NOMO-1 (cell line): ENCODE results near the gene TCF12.
A peak's percentile ranks its signal among the peaks of the same experiment; 100 is the strongest.

ENCODE experiments used
- DNase-seq, 2 experiments: peaks; one replicate each; lab custom pipeline; 2025; ENCODE audit not compliant: unreplicated experiment in 2 of 2; lab: John Stamatoyannopoulos, UW

TCF12 gene

DNA sequence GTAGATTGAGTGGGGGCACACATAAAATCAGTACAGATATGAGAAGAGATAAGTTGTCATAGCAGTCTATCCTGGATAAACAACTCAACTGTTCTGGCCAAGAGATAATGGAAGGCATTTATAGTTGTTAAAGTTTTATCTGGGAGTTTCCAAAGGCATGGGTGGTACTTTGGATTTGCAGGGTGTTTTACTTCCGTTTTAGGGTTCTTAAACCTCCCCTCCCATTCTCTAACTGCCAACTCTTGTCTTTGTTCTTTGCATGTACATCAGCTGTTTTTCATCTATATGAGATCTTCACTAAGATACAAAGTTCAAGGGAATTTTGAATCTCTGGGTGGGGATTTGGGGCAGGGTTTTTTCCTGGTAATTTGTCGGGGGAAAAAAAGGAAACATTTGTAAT lies 283.1 kb downstream of the TCF12 start:
- DNase-seq: no peak

GRCh38 chr15:57203906-57204305 lies 285.5 kb downstream of the TCF12 start:
- no peak for DNase-seq

- no peak for DNase-seq
These were observed 286.8 kb downstream of the TCF12 start for GRCh38 chr15:57205027-57205855.

DNA sequence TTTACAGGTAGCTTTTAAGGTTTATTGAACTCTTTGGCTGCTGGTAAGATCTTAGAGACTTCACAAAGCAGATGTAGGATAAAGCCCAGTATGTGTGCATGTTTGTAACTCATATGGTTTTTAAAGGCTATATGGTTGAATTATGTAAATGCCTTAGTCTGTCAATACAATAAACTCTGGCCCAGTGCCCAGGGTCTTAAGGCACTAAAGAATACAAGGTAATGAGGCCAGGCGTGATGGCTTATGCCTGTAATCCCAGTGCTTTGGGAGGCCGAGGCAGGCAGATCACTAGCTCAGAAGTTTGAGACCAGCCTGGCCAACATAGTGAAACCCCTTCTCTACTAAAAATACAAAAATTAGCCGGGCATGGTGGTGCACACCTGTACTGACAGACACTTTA lies 287.6 kb downstream of the TCF12 start:
- no peak for DNase-seq

- peak; percentile 21 to 66 for DNase-seq
These were observed 295.4 kb downstream of the TCF12 start for GRCh38 chr15:57213862-57214261.

- no peak for DNase-seq
These were observed 296.9 kb downstream of the TCF12 start for GRCh38 chr15:57215326-57215725.

DNA sequence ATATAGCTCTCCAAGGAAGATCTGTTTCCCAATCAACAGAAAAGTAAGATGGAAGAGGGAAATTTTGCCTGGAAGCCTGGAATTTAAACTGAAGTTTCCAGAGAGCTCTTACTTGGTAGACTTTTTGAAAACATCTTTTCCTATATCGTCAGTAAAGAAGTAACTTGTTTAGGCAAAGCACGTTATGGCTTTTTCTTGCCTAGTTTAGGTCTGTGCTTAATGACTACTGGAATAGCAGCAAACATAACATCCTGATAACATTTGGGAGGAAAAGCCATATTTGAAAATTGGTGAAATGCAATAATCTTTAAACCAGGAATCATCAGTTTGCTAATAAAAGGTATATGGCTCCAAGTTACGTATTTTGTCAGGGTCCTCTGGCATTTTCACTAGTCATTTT lies 297.4 kb downstream of the TCF12 start:
- DNase-seq: no peak

DNA sequence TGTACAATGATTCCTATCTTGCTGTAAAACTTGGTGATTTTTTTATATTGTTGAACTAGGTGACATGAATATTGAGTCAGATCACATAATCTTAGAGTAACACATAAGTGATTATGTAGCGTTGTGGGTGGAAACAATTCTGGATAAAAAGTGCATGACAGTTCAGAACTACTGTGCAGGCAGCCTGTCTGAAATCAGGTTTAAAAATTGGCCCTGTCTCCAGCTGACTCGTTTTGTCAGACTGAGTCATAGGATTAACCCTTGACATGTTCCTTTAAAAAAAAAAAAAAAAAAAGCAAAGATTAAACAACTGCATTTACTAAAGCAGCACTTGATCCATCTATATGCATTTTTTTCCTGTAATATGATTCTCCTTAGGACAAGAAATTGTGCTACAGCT lies 297.8 kb downstream of the TCF12 start:
- DNase-seq: no peak

DNA sequence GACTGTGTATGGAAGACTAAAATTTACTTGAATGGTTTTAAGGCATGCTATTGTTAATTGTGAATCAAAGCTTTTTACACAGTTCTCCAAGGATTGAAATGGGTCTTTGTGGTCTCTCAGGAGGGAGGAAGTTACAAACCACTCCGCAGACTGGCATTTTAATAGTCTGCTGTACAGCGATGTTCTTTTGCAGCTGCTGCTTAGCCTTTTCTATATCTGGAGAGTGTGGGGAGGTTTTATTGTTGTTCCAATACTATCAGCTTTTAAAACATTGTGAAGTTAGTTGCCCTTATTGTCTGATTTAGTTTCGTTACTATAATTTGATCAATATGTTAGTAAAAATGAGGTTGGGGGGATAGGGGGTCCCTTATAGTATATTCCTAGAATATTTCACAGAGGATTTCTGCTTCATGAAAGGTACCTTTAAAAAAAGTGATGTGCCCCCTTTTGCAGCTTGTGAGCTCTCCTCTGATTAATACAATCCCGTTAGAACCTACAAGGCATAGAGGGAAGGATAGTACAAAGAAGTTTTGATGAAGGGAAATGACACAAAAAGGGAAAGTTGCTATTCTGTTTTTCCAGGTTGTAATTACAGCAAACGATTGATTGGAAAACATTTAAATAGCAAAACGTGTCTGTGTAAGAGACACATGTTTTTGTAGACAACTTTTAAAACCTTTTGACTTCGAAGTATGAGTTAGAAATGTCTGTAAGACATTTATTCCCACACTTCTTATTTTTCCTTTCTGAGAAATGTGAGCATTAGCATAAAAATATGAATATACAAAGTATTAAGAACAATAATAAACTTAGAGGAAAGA lies 299.5 kb downstream of the TCF12 start:
- peak; percentile 41 to 62 for DNase-seq

- DNase-seq: peak; percentile 36 to 62
These were observed 300.6 kb downstream of the TCF12 start for GRCh38 chr15:57218826-57219576.

DNA sequence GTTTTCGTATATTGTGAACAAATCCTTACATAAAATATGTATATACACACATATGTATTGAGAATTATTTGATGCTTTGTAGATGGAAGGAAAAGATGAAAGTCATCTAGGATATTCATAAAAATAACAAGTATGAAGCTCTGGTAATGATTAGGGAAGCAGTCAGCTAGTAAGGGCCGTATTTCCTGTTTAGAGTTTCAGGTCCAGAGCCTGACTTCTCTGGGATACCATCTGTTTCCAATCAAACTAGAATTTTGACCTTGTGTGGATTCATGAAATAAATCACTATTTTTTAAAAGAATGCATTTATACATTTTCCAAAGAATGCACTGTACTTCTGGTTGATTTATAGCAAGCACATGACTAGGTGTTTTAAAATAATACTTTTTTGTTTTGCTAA lies 301.8 kb downstream of the TCF12 start:
- no peak for DNase-seq

GRCh38 chr15:57221134-57221533 lies 302.7 kb downstream of the TCF12 start:
- DNase-seq: no peak

DNA sequence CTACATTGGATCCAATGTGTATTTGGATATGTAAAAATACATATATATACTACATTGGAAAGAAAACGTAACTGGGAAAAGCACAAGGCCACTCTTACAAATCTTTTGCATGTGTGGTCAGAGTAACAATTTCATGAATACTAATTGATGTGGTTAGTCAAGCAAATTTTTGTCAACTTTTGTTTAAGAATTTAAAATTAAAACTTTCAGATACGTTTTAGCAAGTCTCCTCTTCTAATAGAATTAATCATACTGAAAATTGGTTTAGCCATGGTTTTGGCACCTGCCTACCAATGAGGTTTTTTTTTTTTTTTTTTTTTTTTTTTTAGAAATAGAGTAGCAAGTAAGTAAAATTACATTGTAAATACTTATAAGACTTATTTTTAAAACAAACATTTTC lies 304.9 kb downstream of the TCF12 start:
- no peak for DNase-seq

GRCh38 chr15:57223887-57224286 lies 305.4 kb downstream of the TCF12 start:
- no peak for DNase-seq

DNA sequence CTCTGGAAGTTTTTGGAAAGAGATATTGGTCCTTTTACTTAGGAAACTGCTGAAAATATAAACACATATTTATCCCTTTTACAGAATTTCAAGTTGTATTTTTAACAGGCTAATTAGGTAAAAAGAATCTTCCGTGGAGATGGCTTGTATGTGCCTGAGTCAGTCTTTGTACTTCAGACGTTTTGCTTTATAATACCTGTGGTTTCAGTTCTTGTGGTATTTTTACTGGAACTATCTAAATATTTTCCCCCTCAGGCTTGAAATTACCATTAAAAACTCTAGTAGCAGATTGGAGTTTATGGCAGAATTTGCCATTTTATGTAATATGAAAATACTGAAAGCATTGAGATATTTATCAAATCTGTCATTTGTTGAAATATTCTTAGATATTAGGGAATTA lies 306.2 kb downstream of the TCF12 start:
- peak in 1 of 2 experiments; percentile 28 for DNase-seq

GRCh38 chr15:57227166-57227565 lies 308.7 kb downstream of the TCF12 start:
- DNase-seq: no peak

- no peak for DNase-seq
These were observed 309.5 kb downstream of the TCF12 start for GRCh38 chr15:57227899-57228298.

DNA sequence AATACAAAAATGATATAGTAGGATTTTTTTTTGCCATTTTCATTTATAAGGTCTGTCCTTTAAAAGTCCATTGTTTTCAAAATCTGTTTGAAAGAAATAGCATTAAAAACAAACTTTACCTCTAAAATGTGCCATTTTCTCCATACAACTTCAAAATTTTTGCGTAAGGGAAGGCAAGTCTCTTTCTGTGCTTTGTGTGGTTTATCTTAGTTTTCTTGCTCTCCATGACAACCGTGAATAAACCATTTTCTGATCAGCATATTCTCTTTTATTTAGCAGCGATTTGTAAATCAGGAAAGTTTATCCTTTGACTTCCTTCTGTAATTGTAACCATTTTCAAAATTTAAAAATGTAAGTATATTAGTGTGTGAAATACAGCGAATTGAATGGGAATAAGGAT lies 310.0 kb downstream of the TCF12 start:
- no peak for DNase-seq

DNA sequence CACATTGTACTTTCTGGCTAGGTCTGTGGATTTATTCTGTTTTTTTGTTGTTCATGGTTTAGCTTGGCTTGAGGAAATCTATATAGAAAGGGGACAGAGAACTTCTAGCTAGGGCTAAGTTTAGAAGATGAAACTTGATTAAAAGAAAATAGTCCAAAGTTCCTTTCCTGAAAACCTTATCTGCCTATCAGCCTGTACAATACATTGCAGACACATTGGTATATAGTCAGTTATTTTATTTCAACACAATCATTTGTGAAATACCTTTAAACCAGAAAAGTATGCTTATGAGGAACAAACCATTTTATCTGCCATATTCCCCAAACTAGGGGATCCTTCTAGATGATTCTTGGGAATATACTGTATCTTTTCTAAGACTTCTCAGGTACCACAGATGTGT lies 310.6 kb downstream of the TCF12 start:
- DNase-seq: peak in 1 of 2 experiments; percentile 47

GRCh38 chr15:57231559-57231958 lies 313.1 kb downstream of the TCF12 start:
- no peak for DNase-seq

DNA sequence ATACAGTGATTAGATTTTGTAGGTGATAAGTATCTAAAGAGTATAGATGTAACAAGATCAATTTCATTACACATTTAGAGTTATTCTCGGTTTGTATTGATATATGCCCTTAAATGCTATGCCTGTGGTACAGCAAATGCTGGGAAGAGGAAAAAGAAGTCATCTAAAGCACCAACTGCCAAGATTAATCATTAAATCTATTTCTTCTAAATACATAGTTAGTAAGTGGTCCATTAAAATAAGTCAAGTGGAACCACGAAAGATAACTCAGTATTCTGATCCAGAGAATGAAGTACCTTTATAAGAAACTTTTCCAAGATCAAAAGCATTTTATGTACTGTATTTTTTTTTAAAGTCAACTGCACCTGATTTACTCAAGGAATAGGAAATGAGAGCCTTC lies 315.7 kb downstream of the TCF12 start:
- no peak for DNase-seq
